Activated naive CD8-positive, alpha-beta T cell treated with anti-CD3 and anti-CD28 coated beads for 36 hours (primary cell): ENCODE data around the gene USP12. TPM values are rescaled to one million over a fixed set of nuclear protein-coding genes. Genes with fewer than 3 reads are reported as not detected.
"Not testable (repeated sequence)": the region's sequence is repeated elsewhere in the genome, so short reads cannot be mapped to it uniquely, and the experiment has no call there.

Experiments
- DNase-seq: peaks from one replicate; pipeline ENCODE4 v3.0.0; 2021
- H3K27ac Mint-ChIP-seq: one replicate; pipeline ENCODE4 v1.8.0; 2022; ENCODE audit warnings: mild to moderate bottlenecking, moderate library complexity, mixed read lengths
- H3K27me3 Mint-ChIP-seq: one replicate; pipeline ENCODE4 v1.8.0; 2022; ENCODE audit warnings: mild to moderate bottlenecking, mixed read lengths
- H3K36me3 Mint-ChIP-seq: one replicate; pipeline ENCODE4 v1.8.0; 2021; ENCODE audit warnings: mild to moderate bottlenecking, mixed read lengths
- H3K4me1 Mint-ChIP-seq: one replicate; pipeline ENCODE4 v1.8.0; 2021; ENCODE audit warnings: mixed read lengths
- H3K4me3 Mint-ChIP-seq: one replicate; pipeline ENCODE4 v1.8.0; 2022; ENCODE audit warnings: mild to moderate bottlenecking, moderate library complexity, mixed read lengths
- H3K9me3 Mint-ChIP-seq: one replicate; pipeline ENCODE4 v1.8.0; 2022; ENCODE audit warnings: mixed read lengths
- total RNA-seq, 2 experiments: library from RNA; stranded (reverse); gene quantifications; one replicate each; pipeline ENCODE4 v1.2.3, GENCODE V29; 2021

The USP12 gene
- total RNA-seq, 2 experiments from 2014 or later: 48.4 to 48.9 TPM

DNA sequence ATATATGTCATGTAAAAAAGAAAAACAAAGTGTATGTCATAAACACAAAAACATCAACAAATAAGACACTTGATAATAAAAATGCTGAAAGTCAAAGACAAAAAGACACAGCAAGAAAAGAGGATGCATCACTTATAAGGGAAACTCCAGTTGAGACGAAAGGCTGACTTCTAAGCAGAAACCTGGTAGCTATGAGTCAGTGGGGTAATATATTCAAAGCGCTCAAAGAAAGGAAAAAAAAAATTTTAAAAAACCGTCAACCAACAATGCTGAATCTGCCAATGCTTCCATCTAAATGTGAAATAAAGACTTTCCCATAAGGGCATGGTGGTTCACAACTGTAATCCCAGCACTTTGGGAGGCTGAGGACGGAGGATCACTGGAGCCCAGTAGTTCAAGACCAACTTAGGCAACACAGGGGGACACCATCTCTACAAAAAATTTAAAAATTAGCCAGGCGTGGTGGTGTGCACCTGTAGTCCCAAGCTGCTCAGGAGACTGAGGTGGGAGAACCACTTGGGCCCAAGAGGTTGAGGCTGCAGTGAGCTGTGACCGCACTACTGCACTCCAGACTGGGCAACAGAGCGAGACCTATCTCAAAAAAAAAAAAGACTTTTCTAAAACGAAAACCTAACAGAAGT lies 24.0 kb downstream of the USP12 start:
- H3K36me3 Mint-ChIP-seq: peaks cover 46% of the 10 kb centered on the region
- DNase-seq: no peak
- H3K4me3 Mint-ChIP-seq: peak overlapping the region; percentile 56
- peak overlapping the region; percentile 96 for H3K27ac Mint-ChIP-seq
- peaks cover 74% of the 10 kb centered on the region for H3K4me1 Mint-ChIP-seq
- H3K27me3 Mint-ChIP-seq: no peaks in the 10 kb centered on the region
- peaks cover 12% of the 10 kb centered on the region for H3K9me3 Mint-ChIP-seq

DNA sequence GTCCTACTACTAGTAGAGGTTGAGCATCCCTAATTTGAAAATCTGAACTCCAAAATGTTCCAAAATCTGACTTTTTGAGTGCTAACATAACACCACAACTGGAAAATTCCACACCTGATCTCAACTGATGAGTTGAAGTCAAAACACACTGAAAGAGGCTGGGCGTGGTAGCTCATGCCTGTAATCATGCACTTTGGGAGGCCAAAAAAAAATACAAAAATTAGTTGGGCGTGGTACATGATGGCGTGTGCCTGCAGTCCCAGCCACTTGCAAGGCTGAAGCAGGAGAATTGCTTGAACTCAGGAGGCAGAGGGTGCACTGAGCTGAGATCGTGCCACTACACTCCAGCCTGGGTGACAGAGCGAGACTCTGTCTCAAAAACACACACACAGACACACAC lies 29.9 kb downstream of the USP12 start:
- Mint-ChIP-seq H3K36me3 (peaks cover 53% of the 10 kb centered on the region), H3K9me3 (peaks cover 6% of the 10 kb centered on the region), H3K27ac (no peak overlapping the region), H3K4me3 (no peak overlapping the region), H3K4me1 (peaks cover 55% of the 10 kb centered on the region), H3K27me3 (no peaks in the 10 kb centered on the region)
- DNase-seq: no peak

DNA sequence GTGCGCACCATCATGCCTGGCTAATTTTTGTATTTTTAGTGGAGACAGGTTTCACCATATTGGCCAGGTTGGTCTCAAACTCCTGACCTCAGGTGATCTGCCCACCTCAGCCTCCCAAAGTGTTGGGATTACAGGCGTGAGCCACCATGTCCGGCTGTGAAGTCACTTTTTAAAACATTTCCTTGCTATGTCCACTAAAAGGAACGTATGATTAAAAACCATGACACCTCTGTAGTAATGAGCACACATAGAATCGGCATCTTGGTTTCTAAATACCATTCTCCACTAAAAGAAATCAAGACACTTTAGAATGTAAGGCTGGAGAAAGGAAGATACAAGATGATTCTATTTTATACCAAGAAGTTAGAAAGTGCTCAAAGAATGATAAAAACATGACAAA lies 30.5 kb downstream of the USP12 start:
- H3K27me3 Mint-ChIP-seq, H3K27ac Mint-ChIP-seq, H3K4me3 Mint-ChIP-seq, H3K9me3 Mint-ChIP-seq, DNase-seq: not testable (repeated sequence)
- Mint-ChIP-seq H3K4me1 (peaks cover 52% of the 10 kb centered on the region), H3K36me3 (peaks cover 53% of the 10 kb centered on the region)

DNA sequence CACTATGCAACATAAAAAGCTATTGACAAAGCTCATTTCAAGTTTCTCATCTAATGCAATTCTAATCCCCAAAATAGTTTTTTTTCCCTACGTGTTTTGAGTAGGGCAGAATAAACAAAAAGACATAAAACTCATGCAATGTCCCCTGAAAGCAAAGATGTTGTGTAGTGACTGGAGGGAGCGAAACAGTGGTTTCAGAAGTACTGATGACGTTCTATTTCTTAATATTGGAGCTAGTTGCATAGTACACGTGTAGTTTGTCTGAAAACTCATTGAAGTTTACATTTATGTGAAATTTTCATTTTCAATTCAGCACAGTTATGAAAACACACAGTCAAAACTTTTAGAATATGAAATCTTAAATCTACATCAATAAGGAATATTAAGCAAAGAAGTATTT lies 31.6 kb downstream of the USP12 start:
- Mint-ChIP-seq H3K27me3 (no peaks in the 10 kb centered on the region), H3K27ac (no peak overlapping the region), H3K4me1 (peaks cover 47% of the 10 kb centered on the region)

DNA sequence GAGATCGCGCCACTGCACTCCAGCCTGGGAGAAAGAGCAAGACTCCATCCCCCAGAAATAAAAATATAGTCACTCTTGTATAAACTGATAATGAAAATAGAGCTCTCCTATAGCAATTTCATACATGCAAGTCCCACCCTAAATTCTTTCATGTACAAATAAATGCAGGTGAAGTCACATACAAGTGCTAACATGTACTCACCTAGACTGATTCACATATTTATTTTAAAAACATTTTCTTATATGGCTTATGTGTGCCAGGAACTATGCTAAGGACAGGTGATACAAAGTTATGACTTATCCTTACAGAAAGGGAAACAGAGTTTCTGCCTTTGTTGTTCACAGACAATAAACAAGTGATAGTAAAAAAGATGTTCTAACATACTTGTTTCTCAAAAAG lies 32.0 kb downstream of the USP12 start:
- Mint-ChIP-seq H3K36me3 (peaks cover 50% of the 10 kb centered on the region), H3K9me3 (peaks cover 6% of the 10 kb centered on the region), H3K4me3 (no peak overlapping the region), H3K27ac (no peak overlapping the region), H3K4me1 (peaks cover 51% of the 10 kb centered on the region), H3K27me3 (no peaks in the 10 kb centered on the region)
- no peak for DNase-seq

More for the DNA sequence above, 31.6 kb downstream of the USP12 start:
- peaks cover 6% of the 10 kb centered on the region for H3K9me3 Mint-ChIP-seq
- peaks cover 48% of the 10 kb centered on the region for H3K36me3 Mint-ChIP-seq
- no peak for DNase-seq
- H3K4me3 Mint-ChIP-seq: no peak overlapping the region

DNA sequence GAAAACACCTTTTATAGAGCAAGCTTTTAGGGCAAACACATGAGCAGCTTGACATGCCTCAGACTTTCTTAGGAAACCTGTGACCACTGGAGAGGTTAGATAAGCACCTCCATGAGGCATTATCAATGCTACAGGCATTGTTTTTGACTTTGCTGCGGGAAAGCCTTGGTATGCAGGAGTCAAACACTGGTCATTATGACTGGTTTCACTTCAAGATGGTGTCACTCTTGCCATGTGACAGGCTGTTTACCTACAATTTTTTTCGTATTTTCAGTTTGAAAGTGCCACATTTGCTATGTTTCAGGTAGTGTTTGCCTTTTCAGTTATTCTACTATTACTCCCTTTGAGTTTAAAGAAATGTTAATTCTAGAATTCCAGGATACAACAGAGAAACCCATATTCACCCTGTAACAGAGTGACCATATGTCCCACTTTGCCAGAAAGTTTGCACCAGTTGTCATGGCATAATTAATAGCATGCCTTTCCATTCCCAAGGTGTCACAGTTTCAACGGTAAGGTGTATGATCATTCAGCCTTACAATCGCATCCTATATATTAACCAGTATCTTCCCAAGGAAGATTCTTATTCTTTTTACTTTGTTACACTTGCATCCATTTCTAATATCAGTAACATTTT lies 33.0 kb downstream of the USP12 start:
- Mint-ChIP-seq H3K36me3 (peaks cover 44% of the 10 kb centered on the region), H3K27me3 (no peaks in the 10 kb centered on the region), H3K27ac (no peak overlapping the region), H3K4me3 (no peak overlapping the region), H3K4me1 (peaks cover 56% of the 10 kb centered on the region), H3K9me3 (peaks cover 4% of the 10 kb centered on the region)
- no peak for DNase-seq

DNA sequence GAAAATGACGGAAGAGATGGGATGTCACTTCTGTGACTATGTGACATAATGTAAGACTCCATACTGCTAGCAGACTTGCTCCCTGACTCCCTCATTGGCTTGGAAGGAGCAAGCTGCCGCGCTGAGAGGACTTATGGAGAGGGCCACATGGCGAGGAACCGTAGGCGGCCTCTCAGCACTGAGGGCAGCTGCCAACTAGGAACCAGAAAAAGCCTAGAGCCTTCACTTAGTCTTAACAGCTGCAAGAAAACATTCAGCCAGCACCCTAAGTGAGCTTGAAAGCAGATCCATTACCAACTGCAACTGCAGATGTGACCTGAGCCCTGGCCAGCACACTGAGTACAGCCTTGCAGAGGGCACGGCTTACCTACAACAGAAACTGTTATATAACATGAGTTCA lies 33.9 kb downstream of the USP12 start:
- DNase-seq: no peak
- no peak overlapping the region for H3K27ac Mint-ChIP-seq
- H3K36me3 Mint-ChIP-seq: peaks cover 38% of the 10 kb centered on the region
- H3K27me3 Mint-ChIP-seq: no peaks in the 10 kb centered on the region
- H3K4me3 Mint-ChIP-seq: no peak overlapping the region
- H3K9me3 Mint-ChIP-seq: peaks cover 2% of the 10 kb centered on the region
- H3K4me1 Mint-ChIP-seq: peaks cover 61% of the 10 kb centered on the region

DNA sequence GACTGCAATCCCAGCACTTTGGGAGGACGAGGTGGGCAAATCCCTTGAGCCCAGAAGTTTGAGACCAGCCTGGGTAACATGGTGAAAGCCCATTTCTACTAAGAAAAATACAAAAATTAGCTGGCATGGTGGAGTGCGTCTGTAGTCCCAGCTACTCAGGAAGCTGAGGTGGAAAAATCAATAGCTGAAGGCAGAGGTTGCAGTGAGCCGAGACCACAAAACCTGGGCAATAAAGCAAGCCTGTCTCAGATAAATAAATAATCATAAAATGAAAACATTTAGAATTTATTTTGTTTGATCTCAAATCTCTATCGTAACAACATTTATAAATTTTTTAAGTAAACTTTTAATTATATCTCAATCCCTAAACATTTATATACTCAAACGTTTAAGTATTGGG lies 36.6 kb downstream of the USP12 start:
- H3K36me3 Mint-ChIP-seq: peaks cover 35% of the 10 kb centered on the region
- peaks cover 74% of the 10 kb centered on the region for H3K4me1 Mint-ChIP-seq
- no peak overlapping the region for H3K27ac Mint-ChIP-seq
- H3K4me3 Mint-ChIP-seq: no peak overlapping the region
- DNase-seq: no peak
- peaks cover 8% of the 10 kb centered on the region for H3K9me3 Mint-ChIP-seq
- no peaks in the 10 kb centered on the region for H3K27me3 Mint-ChIP-seq

DNA sequence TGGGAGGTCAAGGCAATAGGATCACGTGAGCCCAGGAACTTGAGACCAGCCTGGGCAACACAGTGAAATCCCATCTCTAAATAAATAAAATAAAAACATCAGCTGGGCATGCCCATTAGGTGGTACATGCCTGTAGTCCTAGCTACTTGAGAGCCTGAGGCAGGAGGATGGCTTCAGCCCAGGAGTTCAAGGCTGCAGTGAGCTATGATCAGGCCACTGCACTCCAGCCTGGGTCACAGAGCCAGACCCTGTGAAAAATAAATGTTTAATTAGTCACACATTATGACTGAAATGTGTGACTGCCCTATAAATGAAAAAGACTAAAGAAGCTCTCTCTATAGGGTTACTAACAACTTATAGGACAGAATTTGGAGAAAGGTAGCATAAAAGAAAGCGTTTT lies 37.7 kb downstream of the USP12 start:
- Mint-ChIP-seq H3K27ac (peak overlapping the region; percentile 70), H3K4me1 (peaks cover 79% of the 10 kb centered on the region), H3K27me3 (no peaks in the 10 kb centered on the region), H3K4me3 (no peak overlapping the region), H3K9me3 (peaks cover 12% of the 10 kb centered on the region), H3K36me3 (peaks cover 37% of the 10 kb centered on the region)
- no peak for DNase-seq

DNA sequence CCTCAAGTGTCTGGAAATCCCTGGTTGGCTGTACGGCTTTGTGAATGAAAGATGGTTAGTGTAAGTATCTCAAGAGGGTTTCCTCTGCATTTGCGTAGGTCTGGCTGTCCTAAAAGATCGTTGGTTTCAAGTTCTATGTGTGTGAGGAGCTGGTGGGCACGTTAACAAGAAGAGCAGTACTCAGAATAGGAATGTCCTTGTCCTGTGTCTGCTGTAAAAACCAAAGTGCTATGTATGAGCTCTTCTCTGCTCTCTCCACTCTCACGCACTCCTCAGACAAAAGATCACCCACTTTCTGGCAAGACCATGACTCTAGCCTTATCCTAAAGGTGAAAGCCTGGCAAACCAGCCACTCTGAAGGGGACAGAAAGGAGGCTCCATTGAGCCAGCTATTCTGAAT lies 39.1 kb downstream of the USP12 start:
- H3K4me1 Mint-ChIP-seq: peaks cover 82% of the 10 kb centered on the region

DNA sequence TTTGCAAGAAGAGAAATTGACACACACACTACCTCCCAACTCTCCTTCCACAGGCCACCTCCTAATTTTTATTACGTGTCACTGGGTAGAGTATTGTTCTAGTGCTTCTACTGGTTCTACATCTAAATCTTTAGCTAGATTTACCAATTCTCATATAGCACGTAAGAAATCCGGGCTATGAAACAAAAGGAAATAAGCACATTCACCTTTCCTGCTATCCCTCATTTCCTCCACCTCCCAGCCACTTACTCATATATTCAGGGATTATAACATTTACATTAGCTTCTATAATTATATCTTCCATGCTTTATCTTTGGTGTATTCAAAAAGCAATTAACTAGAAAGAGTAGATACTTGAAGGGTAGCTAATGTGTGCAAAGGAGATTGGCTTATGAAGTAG lies 39.7 kb downstream of the USP12 start:
- Mint-ChIP-seq H3K27ac (peak overlapping the region; percentile 79), H3K4me1 (peaks cover 85% of the 10 kb centered on the region), H3K9me3 (peaks cover 12% of the 10 kb centered on the region), H3K4me3 (peak overlapping the region; percentile 37), H3K27me3 (no peaks in the 10 kb centered on the region), H3K36me3 (peaks cover 53% of the 10 kb centered on the region)
- DNase-seq: no peak

More for the DNA sequence above, 39.1 kb downstream of the USP12 start:
- H3K27me3 Mint-ChIP-seq: no peaks in the 10 kb centered on the region
- H3K27ac Mint-ChIP-seq: peak overlapping the region; percentile 79
- H3K36me3 Mint-ChIP-seq: peaks cover 47% of the 10 kb centered on the region
- H3K9me3 Mint-ChIP-seq: peaks cover 12% of the 10 kb centered on the region
- no peak for DNase-seq
- H3K4me3 Mint-ChIP-seq: peak overlapping the region; percentile 37

DNA sequence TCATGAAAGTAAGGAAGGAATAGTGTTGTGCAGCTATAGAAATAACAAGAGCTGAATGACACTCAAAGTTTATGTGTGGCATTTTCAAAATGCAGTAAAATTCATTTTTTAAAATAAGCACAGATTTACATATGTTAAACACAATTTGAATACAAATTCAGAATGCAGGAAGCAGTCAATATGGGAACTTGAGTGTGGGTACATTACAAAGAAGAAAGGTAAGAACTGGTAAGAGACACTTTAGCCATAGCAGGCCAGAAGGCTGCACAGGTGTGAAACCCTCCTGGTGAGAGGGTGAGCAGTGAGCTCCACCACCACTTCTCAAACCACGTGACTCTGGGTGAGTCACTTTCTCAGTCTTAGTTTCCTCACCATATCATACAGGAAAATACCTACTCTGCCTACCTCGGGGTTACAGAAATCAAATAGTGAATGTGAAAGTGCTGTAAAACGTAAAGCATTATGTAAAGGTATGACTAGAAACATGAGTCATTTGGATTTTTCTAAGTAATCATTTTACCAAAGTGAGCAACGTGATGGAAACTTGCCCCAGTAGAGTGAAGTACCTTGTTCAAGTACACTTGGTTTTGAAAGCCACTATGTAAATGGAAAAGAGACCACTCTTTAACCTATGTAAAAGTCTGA lies 40.5 kb downstream of the USP12 start:
- peak overlapping the region; percentile 79 for H3K27ac Mint-ChIP-seq
- peaks cover 90% of the 10 kb centered on the region for H3K4me1 Mint-ChIP-seq
- H3K36me3 Mint-ChIP-seq: peaks cover 60% of the 10 kb centered on the region
- H3K4me3 Mint-ChIP-seq: no peak overlapping the region
- peak; percentile 80 for DNase-seq
- H3K9me3 Mint-ChIP-seq: peaks cover 12% of the 10 kb centered on the region
- H3K27me3 Mint-ChIP-seq: no peaks in the 10 kb centered on the region

DNA sequence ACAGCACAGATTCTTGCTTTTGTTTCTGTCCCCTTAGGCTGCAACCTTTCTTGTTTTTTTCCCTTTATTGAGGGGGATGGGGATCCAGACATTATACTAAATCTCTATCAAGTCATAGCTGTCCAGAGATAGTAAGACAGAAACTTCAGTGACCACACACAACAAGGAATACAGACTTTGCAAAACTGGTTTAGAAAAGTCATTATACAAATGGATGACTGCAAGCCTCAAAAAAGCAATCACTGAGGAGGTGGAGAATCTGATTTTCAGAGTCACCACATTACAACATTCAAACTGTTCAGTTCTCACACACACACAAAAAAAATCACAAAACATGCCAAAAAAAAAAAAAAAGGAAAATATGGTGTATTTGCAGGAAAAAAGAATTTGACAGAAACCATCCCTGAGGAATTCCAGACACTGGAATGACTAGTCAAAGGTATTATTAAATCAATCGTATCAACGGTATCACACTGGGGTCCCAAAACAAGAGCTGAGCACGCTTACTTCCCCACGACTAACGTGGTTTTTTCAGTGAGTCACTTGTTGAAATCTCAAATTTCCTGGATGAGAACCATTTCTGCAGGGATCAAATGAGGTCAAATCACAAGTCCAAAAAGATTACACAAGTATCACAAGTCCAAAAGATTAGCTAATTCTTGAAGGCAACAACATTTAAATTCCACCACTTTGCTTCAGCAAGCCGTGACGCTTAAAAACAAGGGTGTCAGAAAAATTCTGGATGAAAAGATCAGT lies 41.2 kb downstream of the USP12 start:
- H3K27ac Mint-ChIP-seq: peak overlapping the region; percentile 79
- H3K4me3 Mint-ChIP-seq: peak overlapping the region; percentile 6
- no peak for DNase-seq
- no peaks in the 10 kb centered on the region for H3K27me3 Mint-ChIP-seq
- H3K36me3 Mint-ChIP-seq: peaks cover 67% of the 10 kb centered on the region
- peaks cover 86% of the 10 kb centered on the region for H3K4me1 Mint-ChIP-seq
- peaks cover 13% of the 10 kb centered on the region for H3K9me3 Mint-ChIP-seq

DNA sequence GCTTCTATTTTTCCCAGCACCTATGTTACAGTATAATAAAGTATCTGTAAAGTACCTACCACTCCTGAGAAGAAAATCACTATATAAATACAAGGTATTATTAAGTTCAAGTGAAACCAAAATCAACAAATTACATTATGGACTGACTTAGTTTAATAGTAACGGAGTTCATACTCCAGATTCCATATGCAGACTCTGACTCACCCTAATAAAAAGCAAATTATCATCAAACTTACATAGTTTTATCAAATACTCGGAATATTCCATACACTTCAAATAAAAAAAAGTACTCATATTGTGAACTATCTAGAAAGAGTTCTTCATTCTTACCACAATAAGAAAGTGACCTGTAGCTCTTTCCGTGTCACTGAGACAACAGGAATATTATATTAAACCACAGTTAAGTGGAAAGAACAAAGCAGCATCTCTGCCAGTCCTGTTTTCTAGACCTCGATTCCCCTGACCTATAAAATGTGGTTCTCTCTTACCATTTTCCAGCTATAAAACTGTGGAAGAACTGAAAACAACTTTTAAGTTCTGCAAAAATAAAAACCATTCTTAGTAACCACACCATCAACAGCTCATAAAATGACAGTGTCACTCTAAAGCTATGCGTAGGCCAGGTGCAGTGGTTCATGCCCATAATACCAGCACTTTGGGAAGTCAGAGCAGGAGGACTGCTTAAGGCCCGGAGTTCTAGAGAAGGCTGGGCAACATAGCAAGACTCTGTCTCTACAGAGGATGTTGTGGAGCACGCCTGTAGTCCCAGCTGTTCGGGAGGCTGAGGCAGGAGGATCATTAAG lies 42.6 kb downstream of the USP12 start:
- Mint-ChIP-seq H3K27me3 (no peaks in the 10 kb centered on the region), H3K4me3 (peak overlapping the region; percentile 6), H3K27ac (peak overlapping the region; percentile 87), H3K9me3 (peaks cover 21% of the 10 kb centered on the region), H3K4me1 (peaks cover 80% of the 10 kb centered on the region), H3K36me3 (peaks cover 75% of the 10 kb centered on the region)
- no peak for DNase-seq
